ENCODE results near the gene GRIK4. TPM values are rescaled to one million over a fixed set of nuclear protein-coding genes. Genes with fewer than 3 reads are reported as not detected.
"Not testable (repeated sequence)": the region's sequence is repeated elsewhere in the genome, so short reads cannot be mapped to it uniquely, and the experiment has no call there.

GRIK4 gene
- total RNA-seq, 2 experiments from 2014 or later: 0.08 TPM; not detected in 1

DNA sequence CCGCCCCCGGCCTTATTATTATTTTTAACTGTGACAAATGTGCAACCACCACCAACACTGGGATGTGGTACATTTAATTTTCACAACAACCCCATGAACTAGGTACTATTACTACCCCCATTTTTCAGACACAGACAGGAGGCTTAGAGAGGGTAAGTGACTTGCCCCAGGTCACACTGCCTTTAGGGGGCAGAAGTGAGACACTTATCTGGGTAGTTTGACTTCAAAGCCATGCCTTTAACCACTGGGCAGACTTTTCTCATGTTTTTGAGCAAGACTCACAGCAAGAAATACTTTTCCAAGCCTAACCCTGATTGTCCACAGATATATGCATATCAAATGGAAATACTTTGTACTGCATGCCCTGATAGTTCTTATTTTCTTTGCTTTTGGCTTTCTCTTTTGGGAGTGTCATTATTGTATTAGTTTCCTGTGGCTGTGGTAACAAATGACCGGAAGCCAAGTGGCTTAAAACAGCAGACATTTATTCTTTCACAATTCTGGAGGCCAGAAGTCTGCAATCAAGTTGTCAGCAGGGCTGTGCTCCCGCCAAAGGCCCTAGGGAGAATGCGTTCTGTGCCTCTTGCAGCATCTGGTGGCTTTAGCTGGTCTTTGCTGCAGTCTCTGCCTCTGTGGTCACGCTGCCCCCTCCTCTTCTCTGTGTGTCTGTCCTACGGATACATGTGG, 110.8 kb downstream of the GRIK4 start:
- ChIA-PET POLR2A (no interaction called here), CTCF (no interaction called here)

DNA sequence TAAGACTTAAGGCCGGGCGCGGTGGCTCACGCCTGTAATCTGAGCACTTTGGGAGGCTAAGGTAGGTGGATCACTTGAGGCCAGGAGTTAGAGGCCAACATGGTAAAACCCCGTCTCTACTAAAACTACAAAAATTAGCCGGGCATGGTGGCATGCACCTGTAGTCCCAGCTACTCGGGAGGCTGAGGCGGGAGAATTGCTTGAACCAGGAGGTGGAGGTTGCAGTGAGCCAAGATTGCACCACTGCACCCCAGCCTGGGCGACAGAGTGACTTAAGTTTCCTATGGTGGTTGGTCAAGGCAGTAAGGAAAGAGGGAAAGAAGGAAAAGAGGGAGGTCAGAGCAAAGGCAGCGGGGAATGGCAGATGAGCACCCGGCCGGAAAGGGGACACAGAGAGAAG, 113.4 kb downstream of the GRIK4 start:
- CTCF ChIA-PET, POLR2A ChIA-PET: not testable (repeated sequence)

DNA sequence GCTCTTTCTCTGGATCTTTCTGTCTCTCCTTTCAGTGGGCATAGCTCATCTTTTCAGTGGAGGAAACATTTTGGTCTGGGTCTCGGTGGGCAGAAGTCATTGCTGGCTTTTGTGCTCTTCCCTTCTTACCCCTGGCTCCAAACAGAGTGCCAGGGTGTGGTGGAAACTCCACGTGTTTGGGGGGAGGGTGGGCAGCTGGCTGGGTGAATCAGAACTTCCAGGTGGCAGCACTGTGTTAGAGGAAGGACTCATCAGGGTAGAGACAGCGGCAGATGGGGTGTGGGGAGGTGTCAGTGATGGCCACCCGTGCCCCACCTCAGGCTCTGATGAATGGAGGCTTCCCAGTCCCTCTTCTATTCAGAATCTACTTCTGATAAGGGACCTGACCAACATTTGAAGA, 114.0 kb downstream of the GRIK4 start:
- CTCF ChIA-PET: no interaction called here
- POLR2A ChIA-PET: no interaction called here

DNA sequence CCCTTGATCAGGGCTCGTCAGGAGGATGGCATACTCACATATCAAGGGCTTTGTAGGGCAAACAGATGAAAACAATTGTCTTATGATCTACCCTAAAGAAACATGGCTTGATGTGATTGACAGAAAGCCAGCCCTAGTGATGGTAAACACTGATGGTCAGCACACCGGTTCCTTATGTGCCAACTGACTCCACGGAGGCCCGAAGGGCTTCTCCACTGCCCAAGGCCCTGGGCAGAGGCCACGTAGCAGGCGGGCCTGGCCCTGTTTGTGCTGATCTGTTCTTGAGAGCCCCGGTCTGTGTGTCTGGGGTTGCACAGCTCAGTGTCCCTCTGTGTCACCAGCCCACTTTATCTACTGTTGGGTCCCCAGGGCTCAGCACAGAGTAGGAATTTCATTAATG, 115.2 kb downstream of the GRIK4 start:
- CTCF ChIA-PET: no interaction called here
- POLR2A ChIA-PET: no interaction called here

DNA sequence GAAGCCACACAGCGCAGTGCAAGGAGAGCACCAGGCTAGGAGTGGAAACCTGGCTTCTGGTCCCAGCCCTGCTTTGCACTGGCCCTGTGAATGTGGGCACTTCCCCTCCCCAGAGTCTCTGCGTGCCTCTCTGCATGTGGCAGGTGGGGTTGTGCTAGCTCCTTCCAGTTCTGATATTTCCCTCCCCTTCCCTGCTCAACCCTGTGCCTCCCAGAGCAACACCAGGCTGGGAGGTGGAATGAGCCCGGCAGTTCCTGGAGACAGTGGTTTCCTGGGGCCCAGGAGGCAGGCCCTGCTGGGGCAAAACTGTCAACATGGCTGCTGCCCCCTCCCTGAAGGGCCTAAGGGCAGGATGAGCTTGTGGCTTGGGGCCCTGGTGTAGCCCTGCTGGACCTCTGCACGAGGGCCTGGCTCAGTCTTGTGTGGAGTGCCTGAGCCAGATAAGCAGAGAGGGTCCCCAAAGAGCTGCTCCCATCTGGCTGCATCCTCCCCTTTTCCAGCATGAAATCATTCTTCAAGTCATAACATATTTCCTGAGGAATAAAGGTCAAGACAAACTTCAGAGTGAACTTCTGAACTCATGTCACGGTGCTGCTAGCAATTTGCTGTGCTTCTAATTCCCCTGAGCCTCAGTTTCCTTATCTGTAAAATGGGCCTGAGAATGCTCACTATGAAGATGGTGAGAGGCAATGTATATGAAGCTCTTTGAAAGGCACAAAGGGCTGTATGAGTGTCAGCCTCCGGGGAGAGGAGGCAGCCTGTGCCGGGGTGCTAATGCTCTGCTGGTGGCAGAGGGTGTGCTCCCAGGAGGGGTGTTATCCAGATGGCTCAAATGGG, 116.0 kb downstream of the GRIK4 start:
- ChIA-PET POLR2A (no interaction called here), CTCF (no interaction called here)

DNA sequence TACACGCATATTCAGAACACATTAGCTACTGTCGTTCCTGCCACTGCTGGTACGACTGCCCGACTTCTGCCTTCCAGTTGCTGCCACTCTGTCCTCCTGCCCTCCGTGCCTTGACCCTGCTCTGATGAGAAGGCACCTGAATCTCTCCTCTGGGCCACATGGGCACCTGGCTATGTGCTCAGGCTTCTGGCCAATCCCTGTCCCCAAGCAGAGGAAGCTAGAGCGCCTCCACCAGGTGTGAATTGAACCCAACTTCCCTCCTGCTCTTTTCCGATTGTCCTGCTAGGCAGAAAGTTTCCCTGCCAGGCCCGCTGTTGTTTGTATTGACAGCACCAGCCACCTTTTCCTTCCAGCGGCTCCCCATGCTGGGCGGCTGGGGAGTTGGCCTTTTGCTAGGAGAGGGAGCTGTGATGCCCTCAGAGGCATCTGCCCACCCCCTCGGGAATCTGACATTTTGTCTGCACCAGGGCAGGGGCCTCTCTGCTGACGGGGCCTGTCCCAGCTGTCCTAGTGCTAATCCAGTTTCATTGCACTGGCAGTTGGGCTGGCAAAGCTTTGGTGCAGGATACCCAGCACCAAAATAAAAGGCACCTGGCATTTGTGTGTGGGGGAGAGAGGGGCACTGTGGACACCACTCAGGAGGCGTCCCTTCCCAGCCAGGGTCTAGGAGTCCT, 118.0 kb downstream of the GRIK4 start:
- POLR2A ChIA-PET: no interaction called here

DNA sequence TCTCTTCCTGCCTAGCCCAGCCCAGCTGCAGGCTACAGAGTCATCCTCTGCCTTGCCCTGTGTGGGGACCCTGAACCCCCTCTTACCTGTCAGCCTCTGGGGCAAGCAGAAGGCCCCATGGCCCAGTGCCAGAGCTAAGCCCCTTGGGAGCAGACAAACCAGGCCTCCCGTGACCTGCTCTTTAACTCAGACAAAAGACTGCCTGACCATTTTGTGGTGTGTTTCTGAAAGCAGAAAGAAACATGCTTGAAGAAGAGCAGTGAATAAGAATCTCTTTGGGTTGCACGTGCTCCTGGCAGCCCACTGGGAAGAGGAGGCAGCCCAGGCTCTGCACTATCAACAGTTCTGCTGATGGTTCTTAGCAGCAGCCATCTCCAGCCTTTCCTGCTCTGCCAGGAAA, 118.6 kb downstream of the GRIK4 start:
- CTCF ChIA-PET: no interaction called here
- POLR2A ChIA-PET: no interaction called here

More for the DNA sequence above, 118.0 kb downstream of the GRIK4 start:
- CTCF ChIA-PET: no interaction called here

DNA sequence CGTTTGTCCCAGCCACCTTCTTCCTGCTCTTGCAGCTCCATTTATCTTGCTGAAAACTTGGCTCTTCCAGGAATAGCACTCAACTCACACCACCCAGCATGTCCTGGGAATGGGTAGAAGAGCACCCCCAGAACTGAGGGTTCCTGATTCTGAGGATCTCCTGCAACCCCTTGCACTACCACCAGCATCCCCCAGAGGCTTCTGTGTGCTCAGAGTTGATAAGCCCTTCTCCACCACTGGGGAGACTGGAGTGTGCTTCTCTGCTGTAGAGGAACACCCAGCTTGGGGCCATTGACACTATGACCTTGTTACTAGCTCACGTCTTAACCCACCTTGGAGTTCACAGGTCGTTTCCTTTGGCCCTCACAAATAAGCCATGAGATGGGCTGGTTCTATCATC, 121.0 kb downstream of the GRIK4 start:
- CTCF ChIA-PET: no interaction called here
- POLR2A ChIA-PET: no interaction called here

DNA sequence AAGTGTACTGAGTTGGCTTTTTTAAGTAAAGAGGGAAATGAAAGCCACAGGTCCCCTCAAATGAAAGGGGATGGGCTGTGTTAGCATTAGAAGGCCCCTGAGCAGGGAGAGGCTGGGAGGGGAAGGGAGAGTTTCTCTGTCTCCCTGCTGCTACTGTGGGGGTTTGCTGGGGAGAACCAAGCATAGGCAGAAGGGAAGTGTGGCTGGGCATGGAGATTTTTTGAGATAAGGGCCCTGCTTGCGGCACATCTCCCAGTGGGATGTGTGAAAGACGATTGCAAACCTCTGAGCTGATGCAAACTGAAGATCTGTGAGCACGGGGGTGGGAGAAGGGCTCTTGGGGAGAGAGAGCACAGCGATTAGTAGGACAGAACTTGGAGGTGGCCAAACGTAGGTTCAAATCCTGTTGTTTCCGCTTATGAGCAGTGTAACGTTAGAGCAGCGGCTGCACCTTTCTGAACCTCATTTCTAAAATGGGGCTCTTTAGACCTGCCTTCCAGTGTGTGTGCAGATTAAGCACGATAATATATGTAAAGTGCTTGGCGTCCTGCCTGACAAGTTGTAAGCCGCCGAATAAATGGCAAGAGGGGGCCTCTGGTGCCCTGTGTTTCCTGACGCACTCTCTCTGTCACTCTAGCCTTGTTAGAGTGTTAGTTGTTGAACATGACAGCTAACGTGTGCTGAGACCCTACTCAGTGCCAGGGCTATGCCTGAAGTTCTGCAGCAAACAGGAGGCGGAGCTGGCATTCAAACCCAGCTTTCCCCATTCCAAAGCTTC, 122.3 kb downstream of the GRIK4 start:
- POLR2A ChIA-PET: no interaction called here
- CTCF ChIA-PET: no interaction called here

DNA sequence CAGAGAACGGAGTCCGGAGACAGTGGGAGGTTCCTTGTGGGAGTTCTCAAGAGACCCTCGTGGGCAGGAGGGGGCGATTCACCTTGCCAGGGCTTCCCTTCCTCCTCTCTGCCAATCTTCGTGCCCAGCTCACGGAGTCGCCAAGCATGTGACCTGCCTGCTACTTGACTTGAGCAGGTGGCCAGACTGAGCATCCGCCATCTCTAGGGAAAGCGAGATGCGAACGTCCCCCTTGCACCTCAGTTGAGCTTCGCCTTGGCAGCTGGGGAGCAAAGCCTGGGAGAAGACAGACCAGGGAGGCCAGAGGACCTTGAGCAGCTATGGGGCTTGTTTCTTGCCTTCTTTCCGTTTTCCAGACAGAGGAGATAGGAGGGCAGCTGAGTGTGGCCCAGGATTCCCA, 123.2 kb downstream of the GRIK4 start:
- CTCF ChIA-PET: no interaction called here
- POLR2A ChIA-PET: no interaction called here

DNA sequence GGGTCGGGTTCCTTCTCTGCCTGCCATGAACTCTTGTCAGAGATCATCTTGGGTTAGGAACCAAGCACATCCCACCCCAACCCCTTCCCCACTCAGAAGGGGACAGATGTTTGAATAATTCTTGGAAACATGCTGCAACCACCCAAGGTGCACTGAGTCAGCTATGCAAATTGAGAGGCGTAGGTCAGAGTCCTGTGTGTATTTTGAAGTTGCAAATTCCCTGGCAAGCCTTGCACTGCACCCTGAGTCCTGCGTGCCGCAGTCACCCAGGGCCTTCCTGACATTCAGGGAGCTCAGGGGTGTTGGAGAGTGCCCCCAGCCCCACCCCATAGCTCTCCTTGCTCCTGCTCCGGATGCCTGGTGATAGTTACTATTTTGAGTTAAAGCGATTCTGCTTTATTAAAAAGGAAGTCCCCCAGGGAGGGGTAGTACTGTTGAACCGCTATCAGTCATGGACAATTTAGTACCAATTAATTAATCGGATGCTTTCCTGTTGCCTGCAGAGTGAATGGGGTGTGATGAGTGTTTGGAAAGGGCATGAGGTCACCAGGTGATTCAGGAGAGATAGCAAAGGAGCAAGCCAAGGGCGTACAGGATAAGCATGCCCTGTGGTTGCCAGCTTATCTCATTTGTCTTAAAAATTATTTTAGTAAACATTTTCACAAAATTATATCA, 123.7 kb downstream of the GRIK4 start:
- ChIA-PET POLR2A (no interaction called here), CTCF (no interaction called here)

DNA sequence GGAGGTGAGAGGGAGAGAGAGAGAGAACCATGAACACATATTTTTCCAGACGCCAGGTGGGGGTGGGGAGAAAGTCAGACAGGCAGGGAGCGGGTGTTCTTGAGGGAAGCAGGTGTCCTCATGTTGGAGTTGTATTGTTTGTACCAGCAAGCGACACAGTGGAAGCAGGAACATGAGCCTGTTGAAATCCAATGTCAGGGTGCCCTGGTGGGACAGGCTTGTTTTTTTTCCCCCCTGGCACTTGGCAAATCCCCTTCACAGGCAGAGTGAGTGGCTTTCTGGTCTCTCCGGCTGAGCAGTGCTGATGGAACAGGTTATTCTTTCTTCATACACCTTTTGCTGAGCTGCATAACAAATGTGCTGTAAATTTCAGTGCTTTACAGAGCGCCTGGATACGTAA, 125.6 kb downstream of the GRIK4 start:
- ChIA-PET POLR2A (no interaction called here), CTCF (no interaction called here)

DNA sequence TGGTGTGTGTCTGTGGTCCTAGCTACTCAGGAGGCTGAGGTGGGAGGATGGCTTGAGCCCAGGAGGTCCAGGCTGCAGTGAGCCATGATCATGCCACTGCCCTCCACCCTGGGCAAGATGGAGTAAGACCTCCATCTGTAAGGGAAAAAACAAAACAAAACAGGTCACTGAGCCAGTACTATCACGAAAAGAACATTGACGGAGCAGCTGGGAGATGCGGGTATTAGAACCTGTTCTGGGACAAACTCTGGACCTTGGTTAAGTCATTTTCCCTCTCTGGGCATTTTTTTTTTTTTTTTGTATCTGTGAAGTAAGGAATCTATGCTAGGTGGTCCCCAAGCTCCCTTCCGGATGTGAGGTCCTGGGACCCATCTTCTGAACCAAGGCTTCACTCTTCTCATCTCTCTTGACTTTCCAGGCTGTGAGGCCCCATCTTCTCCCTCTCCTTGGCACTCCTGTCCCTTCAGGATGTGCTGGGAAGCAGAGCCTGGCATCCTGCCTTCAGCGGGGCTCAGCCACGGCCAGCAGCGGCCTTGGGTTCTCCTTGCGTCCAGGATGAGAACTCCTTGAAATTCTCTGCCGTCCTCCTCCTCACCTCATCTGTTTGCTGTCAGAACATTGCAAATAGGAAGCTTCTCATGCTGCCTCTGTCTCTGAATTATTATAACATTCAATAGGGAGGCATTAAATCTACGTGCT, 130.8 kb downstream of the GRIK4 start:
- ChIA-PET CTCF (no interaction called here), POLR2A (no interaction called here)

DNA sequence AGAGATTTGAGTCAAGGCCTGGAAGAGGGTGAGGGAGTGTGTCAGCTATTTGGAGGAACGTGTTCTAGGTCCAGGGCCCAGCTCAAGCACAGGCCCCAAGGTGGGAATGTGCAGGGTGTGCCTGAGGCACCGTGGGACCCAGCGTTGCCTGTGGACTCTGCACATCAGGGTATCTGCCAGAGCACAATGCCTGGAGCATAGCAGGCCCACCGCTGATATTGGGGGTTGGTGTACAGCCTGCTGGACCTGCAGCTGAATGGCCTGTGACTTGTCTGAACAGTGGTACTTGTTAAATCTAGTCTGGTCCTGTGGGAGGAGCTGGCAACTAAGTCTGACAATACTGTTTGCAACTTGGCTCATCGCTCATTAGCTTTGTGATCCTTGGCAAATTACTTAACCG, 131.7 kb downstream of the GRIK4 start:
- CTCF ChIA-PET: no interaction called here
- POLR2A ChIA-PET: no interaction called here

DNA sequence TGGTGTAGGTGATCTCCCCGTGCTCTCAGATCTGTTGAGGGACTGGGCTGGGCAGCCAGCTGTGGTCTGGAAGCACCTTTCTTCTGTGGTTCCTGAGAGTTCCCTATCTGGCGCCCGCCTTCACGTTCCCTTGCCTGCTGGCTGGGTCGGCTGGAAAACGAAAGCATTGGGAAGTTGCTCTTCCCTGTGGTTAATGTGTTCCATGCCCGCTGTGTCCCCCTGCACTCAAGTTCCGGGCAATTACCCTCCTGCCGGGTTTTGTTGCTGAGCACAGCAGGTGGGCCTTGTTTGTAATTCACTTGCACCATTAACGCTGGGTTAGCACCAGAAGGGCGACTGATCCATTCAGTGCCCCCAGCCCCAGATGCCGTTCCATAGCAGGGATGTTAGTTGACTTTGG, 134.1 kb downstream of the GRIK4 start:
- ChIA-PET CTCF (interaction anchor here (1.0 kb wide), 1 partner anchor 157 kb away, joined by 3 read pairs; no protein-coding TSS in a partner anchor), POLR2A (no interaction called here)

DNA sequence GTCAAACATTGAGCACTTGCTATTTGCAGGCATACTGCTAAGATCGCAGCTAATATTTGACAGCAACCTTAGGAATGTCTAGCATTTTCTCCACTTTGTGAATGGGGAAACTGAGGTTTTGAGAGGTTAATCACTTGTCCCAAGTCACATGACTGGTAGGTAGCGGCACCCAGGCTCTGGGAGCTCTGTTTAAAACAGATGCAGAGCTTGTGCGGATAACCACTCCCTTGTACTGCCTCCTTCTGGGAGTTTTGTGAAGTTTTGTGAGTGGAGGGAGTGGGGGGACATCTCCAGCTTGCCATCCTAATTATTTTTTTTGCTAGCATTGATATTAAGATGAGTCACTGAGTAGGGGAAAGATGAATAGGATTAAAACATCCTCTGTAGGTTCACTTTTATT, 134.7 kb downstream of the GRIK4 start:
- CTCF ChIA-PET: interaction anchor here (1.0 kb wide), 1 partner anchor 157 kb away, joined by 3 read pairs; no protein-coding TSS in a partner anchor

DNA sequence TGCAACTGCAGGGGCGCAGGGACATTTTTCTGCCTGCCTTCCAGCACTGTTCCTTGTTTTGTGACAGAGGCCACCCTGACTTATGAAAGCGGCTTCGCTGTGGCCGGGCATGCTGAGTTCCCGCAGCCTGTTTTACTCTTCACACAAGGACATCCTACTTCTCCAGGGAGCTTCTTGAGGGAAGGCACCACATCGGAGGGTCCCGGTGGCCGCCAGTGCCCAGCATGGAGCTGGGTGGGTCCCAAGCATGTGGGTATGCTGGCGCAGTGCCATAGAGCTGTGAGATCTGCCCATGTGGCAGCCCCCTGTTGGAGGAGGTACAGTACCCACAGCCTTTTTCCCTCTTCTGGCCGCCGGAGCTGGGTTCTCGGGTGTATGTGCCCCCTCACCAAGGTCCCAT, 136.1 kb downstream of the GRIK4 start:
- CTCF ChIA-PET: no interaction called here
- POLR2A ChIA-PET: no interaction called here

More for the DNA sequence above, 134.7 kb downstream of the GRIK4 start:
- POLR2A ChIA-PET: no interaction called here

DNA sequence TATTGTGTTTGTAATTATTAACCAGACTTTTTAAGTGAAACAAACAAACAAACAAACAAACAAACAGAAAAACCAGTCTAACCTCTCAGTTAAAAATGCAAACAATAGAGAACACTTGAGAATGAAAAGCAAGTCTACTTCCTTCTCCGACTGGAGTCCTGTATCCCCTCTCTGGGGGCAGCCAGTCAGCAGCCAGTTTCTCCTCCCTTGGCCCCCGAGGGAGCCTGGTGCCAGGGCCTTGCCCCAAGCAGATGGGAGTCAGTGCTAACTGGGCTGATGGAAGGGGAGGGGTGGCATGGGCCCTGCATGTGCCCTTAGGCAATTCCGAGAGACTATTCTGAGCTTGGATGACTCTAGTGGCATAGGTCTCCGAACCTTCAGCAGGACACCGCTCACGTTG, 137.2 kb downstream of the GRIK4 start:
- CTCF ChIA-PET: no interaction called here

DNA sequence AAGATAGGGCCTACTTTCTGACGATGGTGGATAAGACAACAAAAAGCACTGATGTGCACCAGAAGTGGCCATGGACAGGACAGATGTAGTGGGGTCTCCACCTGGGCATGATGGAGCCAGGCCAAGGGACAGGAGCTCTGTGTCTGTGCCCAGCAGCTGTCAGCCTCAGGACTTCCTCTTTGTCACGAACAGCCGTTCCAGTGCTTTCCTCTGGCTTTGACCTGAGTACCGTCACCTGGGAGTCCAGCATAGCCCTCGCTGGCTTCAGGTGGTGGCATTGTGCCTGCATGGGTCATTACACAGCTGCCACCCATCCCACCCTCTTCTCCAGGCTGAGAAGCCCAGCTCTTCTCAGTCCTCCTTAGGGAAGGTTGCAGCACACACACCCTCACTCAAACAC, 137.8 kb downstream of the GRIK4 start:
- ChIA-PET CTCF (no interaction called here), POLR2A (no interaction called here)

More for the DNA sequence above, 137.2 kb downstream of the GRIK4 start:
- POLR2A ChIA-PET: no interaction called here
